GM12878 (cell line): ENCODE data around the gene RETREG1.

ENCODE experiments used
- BCL3 ChIP-seq: IDR thresholded peaks from 2 replicates; pipeline ENCODE4 v1.6.1; 2011; ENCODE audit warnings: borderline replicate concordance, low read depth, mild to moderate bottlenecking, moderate library complexity, low read length; ENCODE audit not compliant: insufficient read depth, poor library complexity, severe bottlenecking
- CTCF ChIP-seq, 3 experiments: IDR thresholded peaks in 2 of 3; conservative IDR thresholded peaks in 1 of 3; 2 replicates each; pipeline ENCODE4 v1.5.1; 2011; ENCODE audit warnings: low read depth in 3 of 3, low read length in 3 of 3, mild to moderate bottlenecking in 3 of 3, control low read depth in 2 of 3, moderate library complexity in 2 of 3, inconsistent platforms in 1 of 3, mixed read lengths in 1 of 3; ENCODE audit not compliant: control insufficient read depth in 2 of 3, insufficient read depth in 1 of 3; ENCODE audit errors: extremely low read depth in 1 of 3
- EED ChIP-seq: sonication (generic); IDR thresholded peaks from 2 replicates; pipeline ENCODE4 v1.6.1; 2016; ENCODE audit warnings: antibody characterized with exemption, low read depth
- EZH2 ChIP-seq: IDR thresholded peaks from 2 replicates; pipeline ENCODE4 v1.6.1; 2012; ENCODE audit warnings: low read depth, mild to moderate bottlenecking, control low read depth, inconsistent platforms, low read length, borderline replicate concordance; ENCODE audit not compliant: control insufficient read depth
- FOS ChIP-seq: IDR thresholded peaks from 3 replicates; pipeline ENCODE4 v1.6.1; 2011; ENCODE audit warnings: borderline replicate concordance; ENCODE audit not compliant: insufficient read length; ENCODE audit errors: extremely low read depth
- HDAC6 ChIP-seq: fragments of 200-600 bp; sonication (generic); IDR thresholded peaks from one replicate; pipeline ENCODE4 v1.8.0; 2017; ENCODE audit warnings: antibody characterized with exemption; ENCODE audit not compliant: unreplicated experiment
- JUNB ChIP-seq: IDR thresholded peaks from 2 replicates; pipeline ENCODE4 v1.6.1; 2016; ENCODE audit warnings: antibody characterized with exemption, mild to moderate bottlenecking
- POLR2AphosphoS2 ChIP-seq: IDR thresholded peaks from 2 replicates; pipeline ENCODE4 v1.6.1; 2011; ENCODE audit warnings: low read depth, mild to moderate bottlenecking, low read length, improper control_type of control experiment, moderate library complexity
- POLR2AphosphoS5 ChIP-seq: IDR thresholded peaks from 2 replicates; pipeline ENCODE4 v1.6.1; 2011; ENCODE audit warnings: mild to moderate bottlenecking, low read length, inconsistent platforms
- RAD21 ChIP-seq: IDR thresholded peaks from 2 replicates; pipeline ENCODE4 v1.6.1; 2011; ENCODE audit warnings: mild to moderate bottlenecking, low read depth, low read length, moderate library complexity; ENCODE audit not compliant: insufficient read depth
- REST ChIP-seq: IDR thresholded peaks from 2 replicates; pipeline ENCODE4 v1.6.1; 2012; ENCODE audit warnings: mild to moderate bottlenecking, low read depth, low read length
- ZBTB11 ChIP-seq: fragments of 450-650 bp; formaldehyde crosslinking; IDR thresholded peaks from 2 replicates; pipeline ENCODE4 v1.5.0; 2022; ENCODE audit warnings: mild to moderate bottlenecking, missing genetic modification characterization
- ZNF24 ChIP-seq: fragments of 450-650 bp; IDR thresholded peaks from 2 replicates; pipeline ENCODE4 v1.6.1; 2017; ENCODE audit warnings: antibody characterized with exemption, mild to moderate bottlenecking

- no peak for TF ChIP-seq CTCF (IDR thresholded peaks at IDR 0.05 in 2 of 3, conservative IDR thresholded peaks at IDR 0.05 in 1 of 3; ENCODE audit: control insufficient read depth in 2 of 3, extremely low read depth in 1 of 3, insufficient read depth in 1 of 3, low read depth in 3 of 3, low read length in 3 of 3)
- TF ChIP-seq EZH2: no peak
- TF ChIP-seq REST: no peak
- no peak for TF ChIP-seq RAD21
- no peak for TF ChIP-seq EED
- no peak for TF ChIP-seq ZNF24
- no peak for TF ChIP-seq JUNB
- no peak for TF ChIP-seq POLR2AphosphoS2
- TF ChIP-seq FOS: no peak
- TF ChIP-seq POLR2AphosphoS5: no peak
- no peak for TF ChIP-seq HDAC6
- TF ChIP-seq ZBTB11 (CRISPR knock-in tag): no peak
- no peak for TF ChIP-seq BCL3
Observed at GRCh38 chr5:16628376-16628775, 11.6 kb upstream of the RETREG1 start.
